Measurements from ENCODE around the gene ADAMTSL1. TPM values are rescaled to one million over a fixed set of nuclear protein-coding genes. Genes with fewer than 3 reads are reported as not detected.

ADAMTSL1 gene
- total RNA-seq = 12.3 TPM

GRCh38 chr9:18473652-18474279, at the start of gene ADAMTSL1:
Gene ADAMTSL1 (plus strand): TSS chr9:18474153. CDS start chr9:18474233, 80 bp downstream.
- no peak for TF ChIP-seq CTCF (IDR thresholded peaks at IDR 0.05)
- no peak for DNase-seq (ENCODE audit: low spot score in 2 of 2)
- Histone ChIP-seq H3K27me3 (no peaks in the 10 kb centered on the region), H3K9me3 (no peaks in the 10 kb centered on the region), H3K27ac (peak within 1 kb of the TSS; percentile 72 to 81), H3K4me1 (peaks cover 0 to 35% of the 10 kb centered on the region in 2 donors), H3K4me3 (peak within 1 kb of the TSS; percentile 57 to 64), H3K36me3 (no peaks in the 10 kb centered on the region)
- intact Hi-C loops (cut with DNase I) = loop anchor here (2.0 to 10.0 kb wide), 2 partner anchors 17 to 91 kb away; no protein-coding TSS in a partner anchor

- H3K27me3 ChIP-seq = no peaks in the 10 kb centered on the region
- intact Hi-C loops (cut with DNase I) = no loop called here
- H3K36me3 ChIP-seq = no peaks in the 10 kb centered on the region
- H3K27ac ChIP-seq = peak overlapping the region; percentile 41 to 62
- H3K4me1 ChIP-seq = peaks cover 0 to 8% of the 10 kb centered on the region in 2 donors
- TF ChIP-seq CTCF (IDR thresholded peaks at IDR 0.05) = no peak
- H3K9me3 ChIP-seq = no peaks in the 10 kb centered on the region
- no peak for DNase-seq (ENCODE audit: low spot score in 2 of 2)
- no peak overlapping the region for H3K4me3 ChIP-seq
Observed at GRCh38 chr9:18427691-18428090, 46.3 kb upstream of the ADAMTSL1 start.

- peaks cover 0 to 8% of the 10 kb centered on the region in 2 donors for H3K4me1 ChIP-seq
- TF ChIP-seq CTCF (IDR thresholded peaks at IDR 0.05) = no peak
- no peak overlapping the region for H3K27ac ChIP-seq
Observed at GRCh38 chr9:18428661-18429060, 45.3 kb upstream of the ADAMTSL1 start.

GRCh38 chr9:18429070-18429469, 44.9 kb upstream of the ADAMTSL1 start:
- no peaks in the 10 kb centered on the region for H3K9me3 ChIP-seq
- no peak overlapping the region for H3K4me3 ChIP-seq
- H3K27me3 ChIP-seq = no peaks in the 10 kb centered on the region
- no peaks in the 10 kb centered on the region for H3K36me3 ChIP-seq
- intact Hi-C loops (cut with DNase I) = no loop called here
- TF ChIP-seq CTCF (IDR thresholded peaks at IDR 0.05) = no peak
- no peak for DNase-seq (ENCODE audit: low spot score in 2 of 2)
- peaks cover 0 to 8% of the 10 kb centered on the region in 2 donors for H3K4me1 ChIP-seq
- no peak overlapping the region for H3K27ac ChIP-seq

More at GRCh38 chr9:18428661-18429060, 45.3 kb upstream of the ADAMTSL1 start:
- no peak for DNase-seq (ENCODE audit: low spot score in 2 of 2)
- H3K4me3 ChIP-seq = no peak overlapping the region
- no peaks in the 10 kb centered on the region for H3K36me3 ChIP-seq
- intact Hi-C loops (cut with DNase I) = no loop called here
- no peaks in the 10 kb centered on the region for H3K27me3 ChIP-seq
- H3K9me3 ChIP-seq = no peaks in the 10 kb centered on the region

- no peaks in the 10 kb centered on the region for H3K9me3 ChIP-seq
- intact Hi-C loops (cut with DNase I) = loop anchor here (10.0 kb wide), 1 partner anchor 131 kb away; no protein-coding TSS in a partner anchor
- DNase-seq (ENCODE audit: low spot score in 2 of 2) = no peak
- peaks cover 0 to 10% of the 10 kb centered on the region in 2 donors for H3K4me1 ChIP-seq
- H3K27ac ChIP-seq = no peak overlapping the region
- no peaks in the 10 kb centered on the region for H3K36me3 ChIP-seq
- no peak for TF ChIP-seq CTCF (IDR thresholded peaks at IDR 0.05)
- no peaks in the 10 kb centered on the region for H3K27me3 ChIP-seq
- no peak overlapping the region for H3K4me3 ChIP-seq
Observed at GRCh38 chr9:18433620-18434019, 40.3 kb upstream of the ADAMTSL1 start.
